Stomach (tissue), 9 donors: ENCODE measurements around the gene NT5C1B. TPM values are rescaled to one million over a fixed set of nuclear protein-coding genes. Genes with fewer than 3 reads are reported as not detected.

Source experiments
- DNase-seq, 2 donors: peaks; one replicate each; pipeline versions ENCODE4 v3.0.0 to v3.0.0-alpha.2; 2013 to 2019
- H3K27ac ChIP-seq, 5 donors: fragments of 200-600 bp in 4 of 5; sonication (generic) in 4 of 5; one replicate each; pipeline ENCODE4 v1.5.1; 2013 to 2019; ENCODE audit warnings: mild to moderate bottlenecking in 1 of 5, moderate library complexity in 1 of 5
- H3K27me3 ChIP-seq, 3 donors: fragments of 200-600 bp; sonication (generic); one replicate each; pipeline ENCODE4 v1.5.1; 2017 to 2019; ENCODE audit warnings: mixed run types in 1 of 3
- H3K36me3 ChIP-seq, 4 donors: fragments of 200-600 bp; sonication (generic); 1 replicate in 3 of 4; 2 replicates in 1 of 4; pipeline ENCODE4 v1.5.1; 2016 to 2019
- H3K4me1 ChIP-seq, 4 donors: fragments of 200-600 bp; sonication (generic); one replicate each; pipeline ENCODE4 v1.5.1; 2016 to 2019
- H3K4me3 ChIP-seq, 4 donors: fragments of 200-600 bp; sonication (generic) in 3 of 4; one replicate each; pipeline ENCODE4 v1.5.1; 2016 to 2019; ENCODE audit warnings: mild to moderate bottlenecking in 1 of 4
- H3K9me3 ChIP-seq, 4 donors: fragments of 200-600 bp; sonication (generic); one replicate each; pipeline ENCODE4 v1.5.1; 2016 to 2019
- EP300 ChIP-seq: sonication (generic); formaldehyde crosslinking; IDR thresholded peaks from one replicate; pipeline ENCODE4 v1.6.1; 2017; ENCODE audit warnings: antibody characterized with exemption
- POLR2A ChIP-seq, 4 donors: fragments of 450-650 bp; IDR thresholded peaks; one replicate each; pipeline ENCODE4 v1.6.1; 2016; ENCODE audit warnings: antibody characterized with exemption in 4 of 4, control low read depth in 2 of 4, mild to moderate bottlenecking in 1 of 4, moderate library complexity in 1 of 4
- POLR2AphosphoS5 ChIP-seq, 3 donors: sonication (generic); formaldehyde crosslinking; IDR thresholded peaks; one replicate each; pipeline ENCODE4 v1.6.1; 2016; ENCODE audit warnings: antibody characterized with exemption in 3 of 3
- WGBS, 5 donors: extraction: QIAGEN DNeasy Blood & Tissue Kit in 3 of 5; methylation state at CpG; one replicate each; pipeline versions ENCODE4 v1.1.5 to v1.1.7; 2013 to 2018; 5-methylcytosine and 5-hydroxymethylcytosine counted together
- intact Hi-C: fragments of 100-400 bp; cut with DNase I; formaldehyde crosslinking; loops from one replicate; pipeline ENCODE4 v1.15.1; 2023; ENCODE audit warnings: low total_unique reads
- polyA plus RNA-seq, 3 donors: library from polyadenylated mRNA; stranded (reverse); fragments of 200-250 nt; gene quantifications; one replicate each; pipeline ENCODE4 v1.2.3, GENCODE V29; 2013
- total RNA-seq, 5 donors: library from RNA; depleted of rRNA; stranded (reverse); fragments of >200 nt; gene quantifications; one replicate each; pipeline versions ENCODE4 v1.1.0 to v1.2.3, GENCODE V29; 2014 to 2016
- TF ChIP-seq, protein P1 (sequence below), 7 experiments: fragments of 450-650 bp in 4 of 7; fragments of 200-600 bp in 3 of 7; sonication (generic) in 3 of 7; IDR thresholded peaks; one replicate each; pipeline ENCODE4 v1.5.1; 2016 to 2019; ENCODE audit warnings: antibody characterized with exemption in 7 of 7, control low read depth in 2 of 7, mild to moderate bottlenecking in 1 of 7
- donor health status: healthy with polysubstance abuse.
- donor health status: Bipolar disorder and iron deficiency.
- donor health status: healthy.

NT5C1B gene
- total and polyA plus RNA-seq, 8 donors: not detected

DNA sequence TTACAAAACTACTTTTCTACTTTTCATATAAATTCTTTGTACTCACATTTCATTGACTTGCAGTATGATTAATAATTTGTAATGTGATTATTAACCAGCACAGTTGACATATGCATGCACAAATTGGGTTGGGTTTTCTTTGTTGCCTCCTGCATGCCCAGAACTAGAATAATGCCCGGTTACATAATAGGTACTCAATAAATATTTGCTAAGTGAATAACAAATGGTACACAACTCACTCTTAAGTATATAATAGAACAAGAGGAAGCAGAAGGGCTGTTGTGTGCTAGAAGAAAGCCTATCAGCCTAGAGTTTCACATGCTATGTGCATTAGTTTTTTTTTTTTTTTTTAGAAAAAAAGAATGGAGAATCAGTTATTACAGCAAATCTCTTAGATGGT is 38.2 kb downstream of the NT5C1B start:
- Histone ChIP-seq H3K27me3 (no peaks in the 10 kb centered on the region), H3K27ac (peak overlapping the region in 4 of 5 donors; percentile 42 to 77 (median 64)), H3K4me1 (peaks cover 18 to 88% (median 45%) of the 10 kb centered on the region in 4 donors), H3K9me3 (no peaks in the 10 kb centered on the region), H3K36me3 (peaks cover 3 to 20% (median 19%) of the 10 kb centered on the region in 4 donors), H3K4me3 (no peak overlapping the region)
- WGBS, 5 donors: 25 to 55% (median 42%) methylated on average over 1 of the region's 1 CpG
- DNase-seq: peak in 1 of 2 donors; percentile 31
- peak in 2 of 3 donors; percentile 12 to 39 for TF ChIP-seq POLR2AphosphoS5 (IDR thresholded peaks at IDR 0.05)
- no peak for TF ChIP-seq EP300
- intact Hi-C loops: no loop called here

DNA sequence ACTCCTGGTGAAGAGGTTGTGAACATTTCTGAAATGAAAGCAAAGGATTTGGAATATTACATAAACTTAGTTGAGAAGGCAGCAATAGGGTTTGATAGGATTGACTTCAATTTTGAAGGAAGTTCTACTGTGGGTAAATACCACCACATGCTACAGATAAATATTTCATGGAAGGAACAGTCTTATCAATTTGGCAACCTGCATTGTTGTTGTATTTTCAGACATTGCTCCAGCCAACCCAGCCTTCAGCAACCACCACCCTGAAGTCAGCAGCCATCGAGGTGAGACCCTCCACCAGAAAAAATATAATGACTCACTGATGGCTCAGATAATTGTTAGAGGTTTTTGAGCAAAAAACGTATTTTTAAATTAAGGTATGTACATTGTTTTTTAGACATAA is 38.9 kb downstream of the NT5C1B start:
- 37 to 66% (median 43%) methylated on average over 2 of the region's 2 CpGs for WGBS, 5 donors
- H3K27me3 ChIP-seq: no peaks in the 10 kb centered on the region
- peaks cover 18 to 88% (median 47%) of the 10 kb centered on the region in 4 donors for H3K4me1 ChIP-seq
- H3K9me3 ChIP-seq: no peaks in the 10 kb centered on the region
- intact Hi-C loops: no loop called here
- no peak for DNase-seq
- H3K36me3 ChIP-seq: peaks cover 2 to 17% (median 16%) of the 10 kb centered on the region in 4 donors
- H3K27ac ChIP-seq: peak overlapping the region in 4 of 5 donors; percentile 11 to 75 (median 49)
- TF ChIP-seq, protein P1, sequence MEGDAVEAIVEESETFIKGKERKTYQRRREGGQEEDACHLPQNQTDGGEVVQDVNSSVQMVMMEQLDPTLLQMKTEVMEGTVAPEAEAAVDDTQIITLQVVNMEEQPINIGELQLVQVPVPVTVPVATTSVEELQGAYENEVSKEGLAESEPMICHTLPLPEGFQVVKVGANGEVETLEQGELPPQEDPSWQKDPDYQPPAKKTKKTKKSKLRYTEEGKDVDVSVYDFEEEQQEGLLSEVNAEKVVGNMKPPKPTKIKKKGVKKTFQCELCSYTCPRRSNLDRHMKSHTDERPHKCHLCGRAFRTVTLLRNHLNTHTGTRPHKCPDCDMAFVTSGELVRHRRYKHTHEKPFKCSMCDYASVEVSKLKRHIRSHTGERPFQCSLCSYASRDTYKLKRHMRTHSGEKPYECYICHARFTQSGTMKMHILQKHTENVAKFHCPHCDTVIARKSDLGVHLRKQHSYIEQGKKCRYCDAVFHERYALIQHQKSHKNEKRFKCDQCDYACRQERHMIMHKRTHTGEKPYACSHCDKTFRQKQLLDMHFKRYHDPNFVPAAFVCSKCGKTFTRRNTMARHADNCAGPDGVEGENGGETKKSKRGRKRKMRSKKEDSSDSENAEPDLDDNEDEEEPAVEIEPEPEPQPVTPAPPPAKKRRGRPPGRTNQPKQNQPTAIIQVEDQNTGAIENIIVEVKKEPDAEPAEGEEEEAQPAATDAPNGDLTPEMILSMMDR (IDR thresholded peaks at IDR 0.05): no peak
- TF ChIP-seq POLR2A (IDR thresholded peaks at IDR 0.05): no peak
- no peak for TF ChIP-seq EP300
- no peak for TF ChIP-seq POLR2AphosphoS5 (IDR thresholded peaks at IDR 0.05)
- no peak overlapping the region for H3K4me3 ChIP-seq

DNA sequence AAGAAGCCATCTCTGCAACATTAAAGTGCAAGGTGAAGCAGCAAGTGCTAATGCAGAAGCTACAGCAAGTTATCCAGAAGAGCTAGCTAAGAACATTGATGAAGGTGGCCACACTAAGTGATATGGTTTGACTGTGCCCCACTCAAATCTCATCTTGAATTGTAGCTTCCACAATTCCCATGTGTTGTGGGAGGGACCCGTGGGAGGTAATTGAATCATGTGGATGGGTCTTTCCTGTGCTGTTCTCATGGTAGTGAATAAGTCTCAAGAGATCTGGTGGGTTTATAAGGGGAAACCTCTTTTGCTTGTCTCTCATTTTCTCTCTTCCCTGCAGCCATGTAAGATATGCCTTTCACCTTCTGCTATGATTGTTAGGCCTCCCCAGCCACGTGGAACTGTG is 40.3 kb downstream of the NT5C1B start:
- 72 to 83% (median 76%) methylated on average over 2 of the region's 2 CpGs for WGBS, 5 donors
- H3K4me3 ChIP-seq: no peak overlapping the region
- peaks cover 18 to 81% (median 47%) of the 10 kb centered on the region in 4 donors for H3K4me1 ChIP-seq
- H3K9me3 ChIP-seq: no peaks in the 10 kb centered on the region
- peak overlapping the region in 4 of 5 donors; percentile 40 to 75 (median 64) for H3K27ac ChIP-seq
- intact Hi-C loops: no loop called here
- no peaks in the 10 kb centered on the region for H3K27me3 ChIP-seq
- H3K36me3 ChIP-seq: peaks cover 0 to 3% (median 3%) of the 10 kb centered on the region in 4 donors
- DNase-seq: no peak
- TF ChIP-seq, protein P1 (IDR thresholded peaks at IDR 0.05): no peak
- no peak for TF ChIP-seq POLR2A (IDR thresholded peaks at IDR 0.05)
- TF ChIP-seq POLR2AphosphoS5 (IDR thresholded peaks at IDR 0.05): no peak
- no peak for TF ChIP-seq EP300

DNA sequence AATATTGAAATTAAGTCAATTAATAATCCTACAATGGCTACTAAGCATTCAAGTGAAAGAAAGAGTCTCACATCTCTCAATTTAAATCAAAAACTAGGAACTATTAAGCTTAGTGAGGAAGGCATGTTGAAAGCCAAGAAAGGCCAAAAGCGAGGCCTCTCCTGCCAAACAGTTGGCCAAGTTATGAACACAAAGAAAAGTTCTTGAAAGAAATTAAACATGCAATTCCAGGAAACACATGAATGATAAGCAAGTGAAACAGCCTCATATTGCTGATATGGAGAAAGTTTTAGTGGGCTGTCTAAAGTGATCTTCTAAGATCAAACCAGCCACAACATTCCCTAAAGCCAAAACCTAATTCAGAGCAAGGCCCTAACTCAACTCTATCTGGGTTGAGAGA is 40.7 kb downstream of the NT5C1B start:
- H3K36me3 ChIP-seq: no peaks in the 10 kb centered on the region
- DNase-seq: peak in 1 of 2 donors; percentile 27
- peaks cover 18 to 76% (median 47%) of the 10 kb centered on the region in 4 donors for H3K4me1 ChIP-seq
- H3K4me3 ChIP-seq: no peak overlapping the region
- no peaks in the 10 kb centered on the region for H3K9me3 ChIP-seq
- TF ChIP-seq POLR2AphosphoS5 (IDR thresholded peaks at IDR 0.05) (no peak), EP300 (no peak), POLR2A (IDR thresholded peaks at IDR 0.05) (no peak)
- TF ChIP-seq, protein P1 (IDR thresholded peaks at IDR 0.05): no peak
- WGBS, 5 donors: 22 to 53% (median 32%) methylated on average over 1 of the region's 1 CpG
- H3K27ac ChIP-seq: peak overlapping the region in 4 of 5 donors; percentile 40 to 75 (median 64)
- H3K27me3 ChIP-seq: no peaks in the 10 kb centered on the region
- intact Hi-C loops: no loop called here

DNA sequence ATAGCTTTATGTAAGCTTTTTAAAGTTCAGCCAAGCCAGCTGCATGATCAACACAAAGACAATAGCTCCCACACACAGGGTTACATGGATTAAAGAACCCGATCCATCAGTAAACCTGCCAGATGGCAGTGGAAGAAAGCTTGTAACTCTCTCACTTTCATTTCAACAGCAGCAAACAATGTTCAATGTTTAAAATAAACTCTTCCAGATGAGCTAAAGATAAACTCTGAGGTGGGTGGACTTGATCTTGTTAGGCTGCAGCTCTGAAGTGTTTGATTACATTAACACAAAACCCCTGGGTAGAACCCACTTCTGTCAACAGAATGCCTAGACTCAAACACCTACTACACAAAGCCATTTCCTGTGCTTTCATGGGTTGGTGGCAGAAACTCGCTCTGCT is 42.8 kb downstream of the NT5C1B start:
- peaks cover 4 to 62% (median 35%) of the 10 kb centered on the region in 4 donors for H3K4me1 ChIP-seq
- intact Hi-C loops: no loop called here
- peak overlapping the region in 1 of 5 donors; percentile 55 for H3K27ac ChIP-seq
- H3K36me3 ChIP-seq: no peaks in the 10 kb centered on the region
- H3K4me3 ChIP-seq: no peak overlapping the region
- TF ChIP-seq, protein P1 (IDR thresholded peaks at IDR 0.05): no peak
- TF ChIP-seq EP300: no peak
- no peak for TF ChIP-seq POLR2A (IDR thresholded peaks at IDR 0.05)
- TF ChIP-seq POLR2AphosphoS5 (IDR thresholded peaks at IDR 0.05): no peak
- no peaks in the 10 kb centered on the region for H3K9me3 ChIP-seq
- no peaks in the 10 kb centered on the region for H3K27me3 ChIP-seq
- DNase-seq: peak in 1 of 2 donors; percentile 46
- WGBS, 5 donors: 23 to 39% (median 28%) methylated on average over 2 of the region's 2 CpGs
